Measurements from ENCODE around the gene NKG7.

The NKG7 gene

DNA sequence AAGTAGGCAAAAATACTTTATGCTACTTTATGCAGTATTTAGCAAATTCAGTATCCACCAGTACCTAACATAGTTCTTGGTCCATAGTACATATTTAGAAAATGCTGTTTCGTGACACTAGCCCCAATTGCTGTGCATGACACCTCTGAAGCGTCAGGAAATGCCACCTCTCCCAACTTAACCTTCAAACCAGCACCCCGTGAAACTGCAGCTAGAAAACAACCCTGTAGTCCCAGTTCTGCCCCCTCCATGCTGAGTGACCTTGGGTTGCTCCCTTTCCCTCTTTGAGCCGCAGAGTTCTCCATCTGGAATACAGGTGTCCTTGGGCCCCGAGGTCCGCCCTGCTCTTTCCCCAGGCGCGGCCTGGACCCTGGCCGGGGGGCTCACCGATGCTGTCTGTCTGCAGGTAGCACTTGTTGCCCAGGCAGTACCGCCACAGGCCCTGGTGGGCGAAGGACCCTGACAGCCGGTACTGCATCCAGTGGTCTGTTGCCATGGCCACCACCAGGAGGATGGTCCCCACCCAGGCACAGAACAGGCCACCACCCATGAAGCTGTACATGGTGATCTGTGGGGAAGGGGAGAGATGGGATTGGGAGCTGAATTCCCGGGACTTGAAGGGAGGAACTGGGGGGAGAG, 14.5 kb upstream of the NKG7 start:
- no peak for FAIRE-seq
- TF ChIP-seq, protein P1, sequence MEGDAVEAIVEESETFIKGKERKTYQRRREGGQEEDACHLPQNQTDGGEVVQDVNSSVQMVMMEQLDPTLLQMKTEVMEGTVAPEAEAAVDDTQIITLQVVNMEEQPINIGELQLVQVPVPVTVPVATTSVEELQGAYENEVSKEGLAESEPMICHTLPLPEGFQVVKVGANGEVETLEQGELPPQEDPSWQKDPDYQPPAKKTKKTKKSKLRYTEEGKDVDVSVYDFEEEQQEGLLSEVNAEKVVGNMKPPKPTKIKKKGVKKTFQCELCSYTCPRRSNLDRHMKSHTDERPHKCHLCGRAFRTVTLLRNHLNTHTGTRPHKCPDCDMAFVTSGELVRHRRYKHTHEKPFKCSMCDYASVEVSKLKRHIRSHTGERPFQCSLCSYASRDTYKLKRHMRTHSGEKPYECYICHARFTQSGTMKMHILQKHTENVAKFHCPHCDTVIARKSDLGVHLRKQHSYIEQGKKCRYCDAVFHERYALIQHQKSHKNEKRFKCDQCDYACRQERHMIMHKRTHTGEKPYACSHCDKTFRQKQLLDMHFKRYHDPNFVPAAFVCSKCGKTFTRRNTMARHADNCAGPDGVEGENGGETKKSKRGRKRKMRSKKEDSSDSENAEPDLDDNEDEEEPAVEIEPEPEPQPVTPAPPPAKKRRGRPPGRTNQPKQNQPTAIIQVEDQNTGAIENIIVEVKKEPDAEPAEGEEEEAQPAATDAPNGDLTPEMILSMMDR (IDR thresholded peaks at IDR 0.05; ENCODE audit: insufficient read depth, missing control alignments), result no peak
- no peak for DNase-seq (ENCODE audit: insufficient read length, low spot score)

DNA sequence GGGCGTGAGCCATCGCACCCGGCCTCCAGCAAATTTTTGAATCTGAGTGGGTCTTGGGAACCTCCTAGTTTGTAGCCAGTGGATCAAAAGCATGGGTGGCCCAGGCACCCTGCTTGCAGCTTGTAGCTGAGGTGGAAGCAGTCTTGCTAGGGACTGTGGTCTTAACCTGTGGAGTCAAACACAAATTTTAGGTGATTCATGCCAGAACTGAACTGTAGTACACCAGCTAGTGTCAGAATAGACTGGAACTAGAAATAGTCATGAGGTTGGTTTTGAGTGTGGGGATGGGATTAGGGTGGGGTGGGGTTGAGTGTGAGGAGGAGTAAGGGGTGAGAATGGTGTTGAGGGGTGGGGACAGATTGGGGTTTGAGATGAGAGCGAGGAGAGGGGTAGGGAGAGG, 9.6 kb upstream of the NKG7 start:
- TF ChIP-seq, protein P1 (IDR thresholded peaks at IDR 0.05; ENCODE audit: insufficient read depth, missing control alignments), result no peak
- DNase-seq (ENCODE audit: insufficient read length, low spot score), result no peak
- no peak for FAIRE-seq

DNA sequence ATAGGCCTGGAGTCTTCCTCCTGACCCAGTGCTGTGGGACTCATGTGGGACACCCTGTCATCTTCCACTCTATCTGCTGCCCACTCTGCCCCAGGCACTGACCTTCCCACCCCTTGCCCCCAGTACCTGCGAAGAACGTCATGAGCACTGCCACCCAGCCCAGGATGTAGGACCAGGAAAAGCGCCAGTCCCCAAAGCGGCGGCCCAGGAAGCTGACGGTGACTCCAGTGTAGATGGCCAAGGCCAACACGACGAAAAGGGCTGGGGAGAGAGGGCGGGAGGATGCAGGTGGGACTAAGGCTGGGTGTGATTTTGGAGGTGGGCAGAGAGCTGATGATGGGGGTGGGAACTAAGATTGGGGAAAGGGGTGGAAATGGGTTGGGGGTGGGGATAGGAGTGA, 7.9 kb upstream of the NKG7 start:
- FAIRE-seq, result no peak
- TF ChIP-seq, protein P1 (IDR thresholded peaks at IDR 0.05; ENCODE audit: insufficient read depth, missing control alignments), result no peak

DNA sequence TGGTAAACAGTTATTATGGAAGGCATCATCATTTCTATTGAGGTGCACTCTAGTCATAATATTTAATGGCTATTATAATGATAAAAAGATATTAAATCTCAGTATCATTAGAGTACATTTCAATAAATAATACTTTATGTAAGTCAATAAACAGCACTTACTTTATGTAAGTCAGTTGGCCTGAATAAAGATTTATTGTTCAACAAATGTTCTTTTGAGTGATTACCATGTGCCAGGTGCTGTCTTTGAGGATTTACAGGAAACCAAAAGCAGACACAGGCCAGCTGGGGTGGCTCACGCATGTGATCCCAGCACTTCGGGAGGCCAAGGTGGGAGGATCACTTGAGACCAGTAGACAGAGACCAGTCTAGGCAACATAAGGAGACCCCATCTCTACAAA, 5.0 kb upstream of the NKG7 start:
- FAIRE-seq, result no peak
- DNase-seq (ENCODE audit: insufficient read length, low spot score), result no peak
- TF ChIP-seq, protein P1 (IDR thresholded peaks at IDR 0.05; ENCODE audit: insufficient read depth, missing control alignments), result no peak

More for the DNA sequence above, 7.9 kb upstream of the NKG7 start:
- no peak for DNase-seq (ENCODE audit: insufficient read length, low spot score)

DNA sequence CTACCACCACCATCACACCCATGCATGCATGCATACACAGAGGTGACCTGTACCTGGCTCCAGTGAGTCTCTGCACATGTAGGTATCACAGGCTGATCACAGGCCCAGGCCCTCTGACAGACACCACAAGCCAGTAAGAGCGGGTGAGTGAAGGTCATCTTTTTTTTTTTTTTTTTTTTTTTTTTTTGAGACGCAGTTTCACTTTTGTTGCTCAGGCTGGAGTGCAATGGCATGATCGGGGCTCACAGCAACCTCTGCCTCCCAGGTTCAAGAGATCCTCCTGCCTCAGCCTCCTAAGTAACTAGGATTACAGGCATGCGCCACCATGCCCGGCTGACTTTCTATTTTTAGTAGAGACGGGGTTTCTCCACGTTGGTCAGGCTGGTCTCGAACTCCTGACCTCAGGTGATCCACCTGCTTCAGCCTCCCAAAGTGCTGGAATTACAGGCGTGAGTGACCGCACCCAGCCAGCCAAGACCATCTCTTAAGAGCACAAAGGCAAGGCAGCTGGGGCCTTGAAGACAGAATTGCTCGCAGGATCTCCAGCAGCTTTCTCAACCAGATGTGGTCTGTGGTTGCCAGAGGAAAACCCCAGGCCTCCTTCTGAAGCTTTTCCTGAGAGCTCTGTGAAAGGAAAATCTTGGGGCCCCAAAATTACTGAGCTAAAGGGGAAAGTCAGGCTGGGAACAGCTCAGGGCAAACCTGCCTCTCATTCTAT, 3.2 kb upstream of the NKG7 start:
- DNase-seq (ENCODE audit: insufficient read length, low spot score) (no peak), FAIRE-seq (no peak)
- TF ChIP-seq, protein P1 (IDR thresholded peaks at IDR 0.05; ENCODE audit: insufficient read depth, missing control alignments), result no peak

DNA sequence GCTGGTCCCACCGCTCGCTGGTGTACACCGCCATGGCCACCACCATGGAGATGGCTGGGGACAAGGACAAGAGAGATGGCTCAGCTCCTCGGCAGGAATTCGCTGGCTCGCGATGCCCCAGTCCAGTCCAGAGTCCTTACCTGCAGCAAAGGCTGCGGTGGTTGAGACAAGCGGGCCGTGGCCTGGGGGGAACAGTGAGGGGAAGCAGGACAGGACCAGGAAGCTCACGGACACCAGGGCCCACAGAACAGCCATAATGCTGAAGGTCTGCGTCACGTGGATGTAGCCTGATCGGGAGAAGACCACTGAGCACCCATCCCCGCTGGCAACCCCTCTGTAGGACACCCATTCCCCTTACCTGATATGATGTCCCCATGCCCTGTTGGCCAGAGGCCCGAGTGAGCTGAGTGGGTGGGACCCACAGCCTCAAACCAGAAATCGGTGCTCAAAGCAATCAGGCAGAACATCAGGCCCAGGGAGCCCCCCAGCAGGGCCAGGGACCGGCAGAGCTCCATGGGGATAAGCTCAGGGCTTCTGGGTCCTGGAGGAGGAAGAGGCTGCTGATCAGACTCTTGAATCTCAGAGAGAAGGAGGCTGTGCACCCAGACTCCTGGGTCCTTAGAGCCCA, 319 bp downstream of the NKG7 start:
- DNase-seq (ENCODE audit: insufficient read length, low spot score), result no peak
- TF ChIP-seq, protein P1 (IDR thresholded peaks at IDR 0.05; ENCODE audit: insufficient read depth, missing control alignments), result no peak
- no peak for FAIRE-seq

Data from D721Med (cell line).